GM19240 (cell line): ENCODE data around the gene CNTNAP2.

Experiments used
- DNase-seq: peaks from one replicate; pipeline ENCODE4 v3.0.0; 2011; ENCODE audit warnings: low spot score; ENCODE audit not compliant: insufficient read length

The CNTNAP2 gene

GRCh38 chr7:147443942-147444341, 1327.3 kb downstream of the CNTNAP2 start:
- DNase-seq, result no peak

DNA sequence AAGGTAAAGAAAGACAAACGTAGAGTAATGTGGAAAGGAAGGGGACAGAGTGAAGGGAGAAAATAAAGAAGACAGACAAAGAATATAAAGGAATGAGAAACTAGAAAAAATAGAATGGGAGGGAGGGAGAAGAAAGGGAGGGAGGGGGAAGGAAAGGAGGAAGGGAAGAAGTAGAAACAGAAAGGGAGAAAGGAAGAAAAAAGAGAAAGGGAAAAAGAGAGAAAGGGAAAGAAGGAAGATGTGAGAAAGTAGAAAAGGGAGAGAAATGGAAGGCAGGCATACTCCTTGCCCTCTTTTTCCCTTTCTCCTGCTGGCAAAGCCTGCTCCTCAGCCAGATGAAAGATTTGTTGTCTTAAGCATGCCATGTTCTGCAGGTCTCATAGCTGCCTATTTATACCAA, 1336.2 kb downstream of the CNTNAP2 start:
- DNase-seq, result no peak

GRCh38 chr7:147465223-147465622, 1348.6 kb downstream of the CNTNAP2 start:
- DNase-seq, result no peak

DNA sequence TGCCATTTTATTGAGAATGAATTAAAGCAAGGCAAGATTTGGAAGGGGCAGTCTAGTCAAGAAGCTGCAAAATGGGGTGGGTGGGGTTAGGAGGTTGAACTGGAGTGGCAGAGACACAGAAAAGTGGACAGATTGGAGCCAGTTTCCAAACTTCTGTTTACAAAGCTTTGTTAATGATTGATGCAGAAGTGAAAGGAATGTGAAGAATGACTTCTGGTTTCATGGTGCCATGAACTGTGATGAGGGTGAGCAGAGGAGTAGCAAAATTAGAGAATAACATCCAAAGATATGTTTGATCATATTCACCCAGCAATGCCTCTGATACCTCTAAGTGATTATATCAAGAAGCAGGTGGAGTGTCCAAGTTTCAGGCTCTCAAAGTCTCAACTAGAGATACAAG, 1356.0 kb downstream of the CNTNAP2 start:
- DNase-seq, result no peak

GRCh38 chr7:147474862-147475261, 1358.3 kb downstream of the CNTNAP2 start:
- no peak for DNase-seq

DNA sequence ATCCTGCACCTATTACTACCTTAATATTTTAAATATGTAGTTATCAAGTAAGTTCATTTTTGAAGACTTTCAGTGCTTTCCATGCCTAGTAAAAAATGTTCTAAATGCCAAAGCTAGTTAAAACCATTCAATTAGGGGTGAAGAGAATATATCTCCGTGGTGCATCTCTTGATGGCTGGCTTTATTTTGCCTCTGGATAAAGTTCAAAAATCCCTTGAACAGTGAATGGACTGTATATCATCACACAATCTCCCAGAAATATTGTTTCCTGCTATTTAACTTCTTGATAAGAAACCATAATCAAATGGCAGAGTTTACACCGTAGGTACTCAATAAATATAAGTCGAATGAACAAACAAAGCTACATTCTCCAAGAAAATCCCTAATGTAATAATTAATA, 1360.9 kb downstream of the CNTNAP2 start:
- DNase-seq, result no peak

- no peak for DNase-seq
Measured at GRCh38 chr7:147478796-147479195, 1362.2 kb downstream of the CNTNAP2 start.

- DNase-seq, result no peak
Measured at GRCh38 chr7:147483634-147484292, 1367.2 kb downstream of the CNTNAP2 start.

- DNase-seq, result no peak
Measured at GRCh38 chr7:147485660-147486210, 1369.1 kb downstream of the CNTNAP2 start.

DNA sequence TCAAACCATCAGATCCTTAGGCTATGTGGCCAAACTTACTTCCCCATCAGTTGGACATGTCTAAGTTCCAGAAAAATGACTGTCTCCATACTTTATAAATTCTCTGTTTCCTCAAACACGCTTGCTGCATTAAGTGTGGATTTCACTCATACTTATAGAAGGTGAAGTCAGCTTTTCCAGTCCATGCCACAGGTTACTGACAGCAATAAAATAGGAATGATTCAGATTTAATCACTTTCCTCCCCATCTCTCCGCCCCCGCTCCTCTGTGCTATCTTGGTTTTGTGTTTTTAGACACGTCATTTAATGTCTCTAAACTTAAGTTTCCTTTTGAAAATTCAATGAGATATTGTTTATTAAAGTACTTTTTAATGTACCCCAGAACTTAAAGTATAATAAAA, 1376.0 kb downstream of the CNTNAP2 start:
- no peak for DNase-seq

- no peak for DNase-seq
Measured at GRCh38 chr7:147496209-147496608, 1379.6 kb downstream of the CNTNAP2 start.

DNA sequence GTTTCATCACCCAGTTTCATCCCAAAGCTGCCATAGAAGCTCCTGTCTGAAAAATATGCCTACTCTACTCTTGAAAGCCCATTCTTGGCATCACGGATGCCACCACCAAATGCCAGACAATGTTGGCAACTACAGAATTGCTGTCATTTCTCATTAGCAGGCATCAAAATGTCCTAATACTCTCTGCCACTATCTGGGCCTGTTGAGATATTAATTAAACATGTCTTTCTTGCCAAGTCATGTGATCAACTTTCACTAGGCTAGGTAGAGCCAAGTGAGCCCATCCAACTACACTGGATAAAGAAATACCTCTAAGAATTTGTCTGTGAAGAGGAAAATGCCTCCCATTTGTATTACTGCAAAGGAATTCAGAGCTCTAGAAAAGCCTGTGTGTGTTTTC, 1380.6 kb downstream of the CNTNAP2 start:
- DNase-seq, result no peak

GRCh38 chr7:147498081-147498480, 1381.5 kb downstream of the CNTNAP2 start:
- no peak for DNase-seq

- DNase-seq, result no peak
Measured at GRCh38 chr7:147509035-147509501, 1392.5 kb downstream of the CNTNAP2 start.

GRCh38 chr7:147509541-147510200, 1393.1 kb downstream of the CNTNAP2 start:
- no peak for DNase-seq

GRCh38 chr7:147510201-147510542, 1393.6 kb downstream of the CNTNAP2 start:
- DNase-seq, result no peak

DNA sequence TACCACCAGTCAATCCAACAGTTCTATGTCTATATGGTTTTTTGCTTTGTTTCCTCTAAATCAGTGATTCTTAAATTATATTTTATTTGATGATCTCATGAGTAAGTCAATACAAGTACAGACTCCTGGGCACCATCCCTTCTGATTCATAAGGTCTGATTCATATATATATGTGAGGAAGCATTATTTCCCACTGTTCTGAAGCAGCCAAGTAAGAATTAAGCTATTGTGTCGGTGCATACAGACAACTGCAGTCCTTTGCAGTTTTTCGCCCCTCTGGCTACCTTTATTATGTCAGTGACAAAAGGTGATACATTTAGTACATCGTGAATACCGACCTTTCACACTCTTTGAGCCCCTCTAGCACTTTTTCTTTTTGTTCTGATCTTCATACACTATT, 1394.3 kb downstream of the CNTNAP2 start:
- no peak for DNase-seq

DNA sequence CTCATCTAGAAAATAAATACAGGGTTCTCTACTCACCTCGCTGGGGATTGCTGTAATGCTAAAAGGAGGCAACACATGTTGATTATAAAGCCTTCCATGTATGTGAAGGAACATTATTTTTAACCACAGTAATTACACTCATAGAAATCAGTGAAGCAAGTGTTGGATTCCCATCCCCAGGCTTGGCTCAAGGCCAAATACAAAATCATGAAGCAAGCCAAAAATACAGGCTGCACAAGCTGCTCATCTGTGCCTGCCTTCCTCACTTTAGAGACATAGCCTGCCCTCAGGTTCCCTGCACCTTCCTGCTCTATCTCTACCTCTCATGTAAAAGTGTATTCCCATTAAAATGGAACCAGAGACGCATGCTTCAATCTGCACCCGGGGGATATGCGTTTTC, 1396.8 kb downstream of the CNTNAP2 start:
- no peak for DNase-seq

- DNase-seq, result no peak
Measured at GRCh38 chr7:147516391-147516790, 1399.8 kb downstream of the CNTNAP2 start.

- no peak for DNase-seq
Measured at GRCh38 chr7:147519062-147519461, 1402.5 kb downstream of the CNTNAP2 start.

DNA sequence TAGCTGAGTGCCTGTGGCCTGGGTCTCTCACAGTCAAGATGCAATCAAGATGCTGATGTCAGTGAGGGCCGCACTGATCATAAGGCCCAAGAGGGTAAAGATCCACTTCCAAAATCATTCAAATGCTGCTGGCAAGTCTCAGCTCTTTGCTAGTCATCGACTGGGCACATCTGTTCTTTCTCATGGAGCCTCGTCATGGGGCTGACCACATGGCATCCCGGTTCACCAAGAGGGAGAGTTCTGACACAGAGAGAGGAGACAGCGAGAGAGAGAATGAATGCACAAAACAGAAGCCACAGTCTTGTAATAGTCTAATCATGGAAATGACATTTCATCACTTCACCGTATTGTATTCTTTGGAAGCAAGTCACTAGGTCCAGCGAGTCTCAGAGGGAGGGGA, 1406.5 kb downstream of the CNTNAP2 start:
- no peak for DNase-seq

GRCh38 chr7:147524726-147525250, 1408.2 kb downstream of the CNTNAP2 start:
- DNase-seq, result no peak

DNA sequence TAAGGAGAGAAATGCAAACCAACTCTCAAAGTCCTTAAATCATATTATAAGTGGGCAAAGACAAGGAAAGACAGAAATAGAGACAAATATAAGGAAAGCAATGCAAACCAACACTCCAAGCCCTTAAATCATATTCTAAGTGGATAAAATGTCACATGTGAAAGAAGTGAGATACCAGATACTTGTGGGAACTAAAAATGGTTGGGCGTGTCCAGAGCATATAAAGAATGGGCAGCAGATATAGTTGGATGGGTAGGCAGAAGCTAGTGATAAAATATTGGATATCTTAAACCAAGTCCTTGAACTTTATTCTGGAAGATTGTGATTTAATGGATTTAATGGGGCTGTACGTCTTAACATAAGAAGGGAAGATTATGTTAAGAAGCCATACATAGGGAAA, 1408.7 kb downstream of the CNTNAP2 start:
- DNase-seq, result no peak
